ENCODE data around the gene WDHD1.
"Not testable (repeated sequence)": the region's sequence is repeated elsewhere in the genome, so short reads cannot be mapped to it uniquely, and the experiment has no call there.

WDHD1 gene

GRCh38 chr14:54947230-54947629, 79.7 kb downstream of the WDHD1 start:
- DNase-seq, result no peak

- DNase-seq, result no peak
Observed at GRCh38 chr14:54946500-54946899, 80.4 kb downstream of the WDHD1 start.

GRCh38 chr14:54944737-54945391, 82.0 kb downstream of the WDHD1 start:
- no peak for DNase-seq

GRCh38 chr14:54942913-54943312, 84.0 kb downstream of the WDHD1 start:
- no peak for DNase-seq

GRCh38 chr14:54936816-54937215, 90.1 kb downstream of the WDHD1 start:
- DNase-seq, result no peak

GRCh38 chr14:54935958-54936357, 90.9 kb downstream of the WDHD1 start:
- DNase-seq, result no peak

GRCh38 chr14:54935100-54935499, 91.8 kb downstream of the WDHD1 start:
- no peak for DNase-seq

GRCh38 chr14:54933006-54933405, 93.9 kb downstream of the WDHD1 start:
- no peak for DNase-seq

- DNase-seq, result no peak
Observed at GRCh38 chr14:54931598-54932340, 95.1 kb downstream of the WDHD1 start.

GRCh38 chr14:54931101-54931500, 95.8 kb downstream of the WDHD1 start:
- DNase-seq, result no peak

- no peak for DNase-seq
Observed at GRCh38 chr14:54929556-54929955, 97.3 kb downstream of the WDHD1 start.

GRCh38 chr14:54928216-54928615, 98.7 kb downstream of the WDHD1 start:
- DNase-seq, result no peak

GRCh38 chr14:54927551-54927950, 99.3 kb downstream of the WDHD1 start:
- no peak for DNase-seq

GRCh38 chr14:54926570-54926969, 100.3 kb downstream of the WDHD1 start:
- not testable (repeated sequence) for DNase-seq

GRCh38 chr14:54922598-54922997, 104.3 kb downstream of the WDHD1 start:
- DNase-seq, result no peak

GRCh38 chr14:54920052-54920451, 106.8 kb downstream of the WDHD1 start:
- no peak for DNase-seq

GRCh38 chr14:54919330-54919729, 107.6 kb downstream of the WDHD1 start:
- no peak for DNase-seq

- DNase-seq, result no peak
Observed at GRCh38 chr14:54918427-54918826, 108.5 kb downstream of the WDHD1 start.

GRCh38 chr14:54916101-54916500, 110.8 kb downstream of the WDHD1 start:
- DNase-seq, result no peak

GRCh38 chr14:54909817-54910558, 116.9 kb downstream of the WDHD1 start:
- no peak for DNase-seq

GRCh38 chr14:54908973-54909372, 117.9 kb downstream of the WDHD1 start:
- not testable (repeated sequence) for DNase-seq

- DNase-seq, result no peak
Observed at GRCh38 chr14:54908190-54908589, 118.7 kb downstream of the WDHD1 start.

- no peak for DNase-seq
Observed at GRCh38 chr14:54906075-54906474, 120.8 kb downstream of the WDHD1 start.
